Activated naive CD4-positive, alpha-beta T cell treated with anti-CD3 and anti-CD28 coated beads, Interleukin-2, amount 50 U/mL, for 72 hours (primary cell): ENCODE data around the gene PFKP. TPM values are rescaled to one million over a fixed set of nuclear protein-coding genes. Genes with fewer than 3 reads are reported as not detected.
"Not testable (repeated sequence)": the region's sequence is repeated elsewhere in the genome, so short reads cannot be mapped to it uniquely, and the experiment has no call there.

ENCODE experiments used
- ATAC-seq, 2 donors: fragments of 150-1000 bp; cut with Tn5 transposase; 2 replicates each; pipeline ENCODE4 v1.10.0; 2021; ENCODE audit warnings: mild to moderate bottlenecking in 2 of 2, moderate library complexity in 2 of 2
- DNase-seq, 2 donors: peaks; one replicate each; pipeline ENCODE4 v3.0.0; 2021 to 2022; ENCODE audit warnings: low spot score in 2 of 2
- H3K27ac Mint-ChIP-seq, 2 donors: one replicate each; pipeline ENCODE4 v1.8.0; 2022; ENCODE audit warnings: mild to moderate bottlenecking in 2 of 2, mixed read lengths in 2 of 2
- H3K36me3 Mint-ChIP-seq, 2 donors: one replicate each; pipeline ENCODE4 v1.8.0; 2022; ENCODE audit warnings: mixed read lengths in 2 of 2
- H3K9me3 Mint-ChIP-seq, 2 donors: one replicate each; pipeline ENCODE4 v1.8.0; 2022; ENCODE audit warnings: mixed read lengths in 2 of 2
- total RNA-seq, 2 donors: library from RNA; stranded (reverse); gene quantifications; one replicate each; pipeline ENCODE4 v1.2.3, GENCODE V29; 2022

Gene PFKP
- total RNA-seq, 2 donors from 2014 or later, result 63.7 to 258 TPM

DNA sequence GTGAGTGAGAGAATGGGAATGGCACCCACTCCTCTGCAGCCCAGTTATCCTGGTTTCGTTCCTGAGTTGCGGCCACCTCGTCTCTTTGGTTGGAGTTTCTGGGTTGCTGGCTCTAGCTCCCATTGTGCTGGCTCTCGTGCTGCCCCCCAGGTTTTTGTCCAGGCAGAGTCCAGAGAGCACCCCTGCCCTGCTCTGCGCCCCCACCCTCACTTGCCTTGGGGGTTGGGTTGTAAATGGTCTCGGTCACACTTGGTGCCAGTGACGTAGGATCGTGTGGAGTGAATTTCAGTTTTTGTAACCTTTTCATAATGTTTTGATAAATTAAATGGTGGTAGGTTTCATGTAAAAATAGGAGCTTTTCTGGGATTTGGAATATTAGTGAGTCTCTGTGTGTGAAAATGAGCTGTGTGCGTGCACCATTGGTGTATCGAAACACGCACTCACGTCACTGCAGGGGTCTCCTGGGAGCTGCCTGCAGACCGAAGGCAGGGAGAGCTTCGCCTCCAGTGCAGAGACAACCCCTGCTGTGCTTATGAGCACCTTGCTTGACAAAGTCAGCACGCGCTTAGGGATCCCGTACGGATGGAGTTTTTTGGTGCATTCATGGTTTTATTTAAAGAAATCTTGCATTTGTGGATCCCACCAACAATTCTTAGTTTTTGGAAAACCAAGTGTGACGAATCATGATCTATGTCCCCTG, 32.9 kb downstream of the PFKP start:
- Mint-ChIP-seq H3K36me3 (peaks cover 39 to 42% of the 10 kb centered on the region in 2 donors), H3K27ac (no peak overlapping the region), H3K9me3 (no peaks in the 10 kb centered on the region)
- no peak for DNase-seq
- no peak for ATAC-seq

GRCh38 chr10:3100856-3101640, 33.7 kb downstream of the PFKP start:
- Mint-ChIP-seq H3K9me3 (no peaks in the 10 kb centered on the region), H3K27ac (no peak overlapping the region), H3K36me3 (peaks cover 39 to 45% of the 10 kb centered on the region in 2 donors)
- DNase-seq (no peak), ATAC-seq (no peak)

DNA sequence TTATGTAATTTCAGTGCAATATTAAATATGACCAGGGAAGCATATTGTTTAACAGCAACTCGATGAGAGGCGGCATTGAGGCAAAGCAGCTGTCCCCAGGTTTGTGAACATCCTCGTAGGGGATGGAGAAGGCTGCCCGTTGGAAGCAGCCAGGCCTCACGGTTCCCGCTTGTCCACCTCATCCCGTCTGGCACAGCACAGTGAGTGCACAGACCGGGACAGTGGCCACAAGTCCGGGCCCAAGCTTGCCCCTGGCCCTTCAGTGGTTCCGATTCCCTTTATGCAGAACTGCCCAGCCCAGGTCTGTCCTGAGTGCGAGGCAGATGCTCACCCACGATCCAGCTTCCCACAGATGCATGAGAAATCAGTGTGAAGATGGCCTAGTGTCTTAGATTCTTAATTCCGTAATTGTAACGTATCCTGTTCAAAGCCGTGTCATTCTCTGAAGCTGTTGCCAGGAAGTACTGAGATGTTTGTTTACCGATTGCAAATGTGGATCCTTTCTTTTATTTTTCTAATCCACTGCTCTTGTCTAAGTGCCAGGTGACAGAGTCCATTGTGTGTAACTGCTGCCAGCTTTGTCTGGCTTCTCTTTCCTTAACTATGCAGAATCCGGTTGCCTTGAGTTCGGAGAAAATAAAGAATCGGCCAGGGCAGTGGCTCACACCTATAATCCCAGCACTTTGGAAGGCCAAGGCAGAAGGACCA, 35.5 kb downstream of the PFKP start:
- ATAC-seq, result no peak
- Mint-ChIP-seq H3K36me3 (peaks cover 38 to 45% of the 10 kb centered on the region in 2 donors), H3K27ac (peak overlapping the region in 1 of 2 donors; percentile 74), H3K9me3 (no peaks in the 10 kb centered on the region)
- no peak for DNase-seq

DNA sequence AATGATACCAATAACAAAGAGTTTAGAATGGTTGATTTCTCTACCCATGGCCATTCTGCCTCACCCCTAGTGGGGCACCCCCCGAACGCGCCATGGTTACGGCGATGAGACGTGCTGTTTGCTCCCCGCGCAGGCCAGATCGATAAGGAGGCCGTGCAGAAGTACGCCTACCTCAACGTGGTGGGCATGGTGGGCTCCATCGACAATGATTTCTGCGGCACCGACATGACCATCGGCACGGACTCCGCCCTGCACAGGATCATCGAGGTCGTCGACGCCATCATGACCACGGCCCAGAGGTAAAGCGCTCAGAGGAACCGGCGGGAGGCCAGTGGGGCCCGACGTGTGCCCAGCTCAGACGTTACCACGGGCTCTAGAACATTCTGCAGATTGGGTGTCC, 36.3 kb downstream of the PFKP start:
- ATAC-seq (no peak), DNase-seq (no peak)
- peak overlapping the region in 1 of 2 donors; percentile 22 for H3K27ac Mint-ChIP-seq
- peaks cover 45 to 48% of the 10 kb centered on the region in 2 donors for H3K36me3 Mint-ChIP-seq
- no peaks in the 10 kb centered on the region for H3K9me3 Mint-ChIP-seq

DNA sequence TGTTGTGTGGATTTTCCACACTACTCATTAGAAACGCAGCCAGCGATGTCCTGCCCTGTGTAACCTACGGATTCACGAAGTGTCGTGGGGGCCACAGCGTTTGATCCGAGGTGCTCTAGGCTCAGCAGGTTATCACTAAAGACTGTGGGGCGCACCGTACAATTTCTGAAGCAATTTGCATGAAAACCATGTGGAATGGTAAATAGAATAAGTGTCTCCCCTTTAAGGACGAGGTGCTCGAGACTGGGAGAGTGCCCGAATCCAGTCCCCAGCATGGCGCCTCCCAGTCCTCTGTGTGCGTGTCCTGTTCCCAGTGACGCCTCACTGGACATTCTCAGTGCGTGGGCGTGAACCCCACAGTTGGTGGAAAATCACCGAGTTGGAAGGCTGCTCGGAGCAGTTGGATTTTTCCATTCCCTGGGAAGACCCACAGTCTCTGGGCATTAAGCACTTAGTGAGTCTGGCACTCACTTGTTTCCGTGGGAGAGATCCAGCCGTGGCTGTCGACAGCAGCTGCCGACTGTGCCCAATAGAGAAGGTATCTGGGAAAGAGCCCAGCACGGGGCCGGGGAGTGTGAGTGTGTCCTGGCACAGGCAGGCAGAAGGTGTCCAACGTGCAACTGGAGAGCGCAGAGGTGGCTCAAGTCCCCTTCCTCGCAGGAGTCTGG, 37.0 kb downstream of the PFKP start:
- Mint-ChIP-seq H3K9me3 (no peaks in the 10 kb centered on the region), H3K36me3 (peaks cover 48 to 50% of the 10 kb centered on the region in 2 donors), H3K27ac (peak overlapping the region in 1 of 2 donors; percentile 72)
- ATAC-seq, result no peak
- no peak for DNase-seq

- H3K36me3 Mint-ChIP-seq, result peaks cover 47 to 48% of the 10 kb centered on the region in 2 donors
These were observed 37.8 kb downstream of the PFKP start for GRCh38 chr10:3105166-3105565.

DNA sequence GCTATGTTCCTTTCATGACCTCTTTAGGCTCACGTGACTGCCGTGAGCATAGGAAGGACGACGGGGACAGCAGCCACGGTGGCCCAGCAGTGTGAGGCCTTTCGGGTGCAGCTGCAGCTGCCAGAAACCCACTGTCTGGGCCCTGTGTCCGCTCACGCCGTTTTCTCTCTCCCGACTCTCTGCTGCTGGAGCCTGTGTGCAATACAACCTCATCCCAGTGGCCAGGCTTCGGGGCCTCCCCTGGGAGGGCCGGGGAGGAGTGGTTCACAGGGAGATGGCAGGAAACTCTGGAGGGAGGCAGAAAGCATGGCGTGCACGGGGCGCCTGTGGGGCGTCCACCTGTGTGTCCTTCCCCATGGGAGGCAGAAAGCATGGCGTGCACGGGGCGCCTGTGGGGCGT, 38.6 kb downstream of the PFKP start:
- Mint-ChIP-seq H3K27ac (no peak overlapping the region), H3K9me3 (no peaks in the 10 kb centered on the region), H3K36me3 (peaks cover 46 to 48% of the 10 kb centered on the region in 2 donors)
- DNase-seq (no peak), ATAC-seq (peak in 1 of 2 donors; percentile 29)

More at GRCh38 chr10:3105166-3105565, 37.8 kb downstream of the PFKP start:
- no peaks in the 10 kb centered on the region for H3K9me3 Mint-ChIP-seq
- ATAC-seq, result no peak
- no peak overlapping the region for H3K27ac Mint-ChIP-seq
- no peak for DNase-seq

DNA sequence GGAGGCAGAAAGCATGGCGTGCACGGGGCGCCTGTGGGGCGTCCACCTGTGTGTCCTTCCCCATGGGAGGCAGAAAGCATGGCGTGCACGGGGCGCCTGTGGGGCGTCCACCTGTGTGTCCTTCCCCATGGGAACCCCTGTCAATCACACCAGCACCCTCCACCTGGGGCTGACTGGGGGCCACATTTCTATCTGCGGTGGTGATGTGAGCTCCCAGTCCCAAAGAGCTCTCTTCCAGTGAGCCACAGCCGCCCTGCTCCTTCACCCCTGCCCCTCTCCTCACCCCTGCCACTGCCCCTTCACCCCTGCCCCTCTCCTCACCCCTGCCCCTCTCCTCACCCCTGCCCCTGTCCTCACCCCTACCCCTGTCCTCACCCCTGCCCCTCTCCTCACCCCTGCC, 39.0 kb downstream of the PFKP start:
- peaks cover 46 to 48% of the 10 kb centered on the region in 2 donors for H3K36me3 Mint-ChIP-seq
- DNase-seq, H3K9me3 Mint-ChIP-seq, H3K27ac Mint-ChIP-seq: not testable (repeated sequence)
- ATAC-seq, result peak in 1 of 2 donors; percentile 27

DNA sequence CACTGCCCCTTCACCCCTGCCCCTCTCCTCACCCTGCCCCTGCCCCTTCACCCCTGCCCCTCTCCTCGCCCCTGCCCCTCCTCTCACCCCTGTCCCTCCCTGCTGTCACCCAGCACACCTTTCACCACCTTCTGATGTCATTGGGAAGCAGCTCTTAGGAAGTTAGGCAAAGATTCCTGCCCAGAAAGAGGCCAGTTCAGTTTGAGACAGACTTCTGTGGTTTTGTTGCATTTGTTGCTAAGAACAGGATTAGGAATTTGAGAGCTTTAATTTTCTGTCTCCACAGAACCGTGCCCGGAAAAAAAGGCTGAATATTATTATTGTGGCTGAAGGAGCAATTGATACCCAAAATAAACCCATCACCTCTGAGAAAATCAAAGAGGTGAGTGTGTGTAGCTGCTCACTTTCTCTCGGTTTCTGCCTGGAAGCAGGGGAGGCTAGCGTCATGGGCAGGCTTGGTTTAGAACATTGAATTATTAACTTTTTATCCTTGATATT, 39.6 kb downstream of the PFKP start:
- DNase-seq, result no peak
- no peak for ATAC-seq
- Mint-ChIP-seq H3K9me3 (no peaks in the 10 kb centered on the region), H3K36me3 (peaks cover 46 to 47% of the 10 kb centered on the region in 2 donors), H3K27ac (no peak overlapping the region)

DNA sequence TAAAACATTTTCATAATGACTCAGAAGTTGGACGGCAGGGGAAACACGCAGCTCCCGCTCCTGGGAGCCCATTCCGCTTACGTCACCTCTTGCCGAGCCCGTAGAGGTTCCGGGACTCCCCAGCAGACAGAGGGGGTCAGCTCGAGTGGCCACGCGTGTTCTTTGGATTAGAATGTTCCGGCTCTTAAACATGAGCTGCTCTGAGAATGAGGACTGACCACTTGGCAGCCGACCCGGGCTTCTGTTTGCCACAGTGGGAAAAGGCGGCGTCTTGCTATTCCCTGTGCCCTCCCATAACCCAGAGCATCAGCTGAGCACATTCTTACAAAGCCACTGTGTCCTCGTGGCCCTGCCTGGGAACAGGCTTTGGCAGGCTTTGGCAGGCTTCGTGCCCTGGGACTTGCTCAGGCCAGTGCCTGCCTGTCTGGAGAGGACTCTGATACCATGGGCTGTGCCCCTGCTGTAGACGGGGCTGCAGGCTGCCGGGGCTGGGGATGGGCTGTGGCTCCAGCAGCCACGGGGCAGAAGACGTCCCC, 40.1 kb downstream of the PFKP start:
- no peaks in the 10 kb centered on the region for H3K9me3 Mint-ChIP-seq
- DNase-seq, result no peak
- peaks cover 46 to 47% of the 10 kb centered on the region in 2 donors for H3K36me3 Mint-ChIP-seq
- H3K27ac Mint-ChIP-seq, result no peak overlapping the region
- ATAC-seq, result no peak

GRCh38 chr10:3108033-3108432, 40.7 kb downstream of the PFKP start:
- no peak for DNase-seq
- Mint-ChIP-seq H3K9me3 (no peaks in the 10 kb centered on the region), H3K36me3 (peaks cover 41 to 45% of the 10 kb centered on the region in 2 donors), H3K27ac (peak overlapping the region in 1 of 2 donors; percentile 23)
- no peak for ATAC-seq

GRCh38 chr10:3108575-3109105, 41.3 kb downstream of the PFKP start:
- DNase-seq, result no peak
- ATAC-seq, result no peak
- H3K36me3 Mint-ChIP-seq, result peaks cover 41 to 46% of the 10 kb centered on the region in 2 donors
- H3K9me3 Mint-ChIP-seq, result no peaks in the 10 kb centered on the region
- peak overlapping the region in 1 of 2 donors; percentile 23 for H3K27ac Mint-ChIP-seq

DNA sequence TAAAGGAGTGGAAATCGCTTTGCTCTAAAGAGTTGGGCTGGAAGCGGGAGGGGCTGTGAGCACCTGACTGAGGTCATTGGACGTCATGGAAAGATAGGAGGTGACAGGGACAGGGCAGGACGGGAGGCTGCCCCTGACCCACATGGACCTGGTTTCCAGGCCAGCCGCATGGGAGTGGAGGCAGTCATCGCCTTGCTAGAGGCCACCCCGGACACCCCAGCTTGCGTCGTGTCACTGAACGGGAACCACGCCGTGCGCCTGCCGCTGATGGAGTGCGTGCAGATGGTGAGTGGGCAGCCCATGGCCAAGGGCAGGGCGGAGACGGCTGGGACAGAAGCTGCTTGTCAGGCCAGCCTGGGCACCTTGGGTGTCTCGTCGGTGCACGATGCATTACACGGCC, 41.8 kb downstream of the PFKP start:
- Mint-ChIP-seq H3K27ac (no peak overlapping the region), H3K36me3 (peaks cover 41 to 48% of the 10 kb centered on the region in 2 donors), H3K9me3 (no peaks in the 10 kb centered on the region)
- ATAC-seq (no peak), DNase-seq (no peak)

- no peak for DNase-seq
- no peaks in the 10 kb centered on the region for H3K9me3 Mint-ChIP-seq
- no peak overlapping the region for H3K27ac Mint-ChIP-seq
- no peak for ATAC-seq
- peaks cover 41 to 53% of the 10 kb centered on the region in 2 donors for H3K36me3 Mint-ChIP-seq
These were observed 42.3 kb downstream of the PFKP start for GRCh38 chr10:3109633-3110032.

DNA sequence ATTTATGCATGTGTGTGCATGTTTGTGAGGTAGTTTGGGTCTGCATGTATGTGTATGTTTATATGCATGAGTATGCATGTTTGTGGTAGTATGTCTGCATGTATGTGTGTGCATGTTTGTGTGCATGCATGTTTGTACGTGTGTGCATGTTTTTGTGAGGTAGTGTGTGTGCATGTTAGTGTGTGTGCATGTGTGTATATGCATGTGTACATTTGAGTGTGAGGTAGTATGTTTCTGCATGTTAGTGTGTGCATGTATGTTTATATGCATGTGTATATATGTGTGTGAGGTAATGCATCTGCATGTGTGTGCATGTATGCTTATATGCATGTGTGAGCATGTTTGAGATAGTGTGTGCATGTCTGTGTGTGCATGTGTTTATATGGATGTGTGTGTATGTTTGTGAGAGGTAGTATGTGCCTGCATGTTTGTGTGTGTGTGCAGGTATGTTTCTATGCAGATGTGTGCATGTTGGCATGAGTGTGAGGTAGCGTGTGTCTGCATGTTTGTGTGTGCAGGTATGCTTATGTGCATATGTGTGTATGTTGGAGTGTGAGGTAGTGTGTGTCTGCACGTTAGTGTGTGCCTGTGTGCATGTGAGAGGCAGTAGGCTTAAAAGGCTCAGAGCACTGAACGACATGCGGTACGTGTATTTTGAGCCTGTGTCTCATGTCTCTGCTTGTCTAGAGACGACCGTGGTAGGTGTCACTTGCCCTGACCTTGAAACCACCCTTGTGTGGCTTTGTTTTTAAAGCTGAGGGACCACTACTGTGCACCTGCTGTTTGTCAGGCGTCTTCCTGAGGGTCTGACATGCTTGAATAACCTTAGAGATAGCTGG, 43.7 kb downstream of the PFKP start:
- Mint-ChIP-seq H3K27ac (peak overlapping the region in 1 of 2 donors; percentile 0), H3K9me3 (no peaks in the 10 kb centered on the region), H3K36me3 (peaks cover 43 to 62% of the 10 kb centered on the region in 2 donors)
- no peak for DNase-seq
- no peak for ATAC-seq
